HL-60 (cell line): ENCODE data around the gene EIPR1.
A peak's percentile ranks its signal among the peaks of the same experiment; 100 is the strongest.

Source experiments
- DNase-seq, 2 experiments: peaks; one replicate each; pipeline ENCODE4 v3.0.0-alpha.2; 2010 to 2020; ENCODE audit warnings: low read depth in 1 of 2, low spot score in 1 of 2
- H3K27ac ChIP-seq: fragments of 250-450 bp; sonication (Bioruptor Pico); replicated peaks from 2 replicates; pipeline ENCODE4 v1.5.1; 2020; ENCODE audit warnings: mild to moderate bottlenecking, moderate library complexity
- H3K27me3 ChIP-seq: fragments of 250-450 bp; sonication (Bioruptor Pico); 2 replicates; pipeline ENCODE4 v1.5.1; 2021; ENCODE audit warnings: mild to moderate bottlenecking, moderate library complexity; ENCODE audit not compliant: insufficient read depth, poor library complexity, severe bottlenecking
- H3K4me3 ChIP-seq: replicated peaks from 2 replicates; pipeline ENCODE4 v1.5.1; 2011; ENCODE audit warnings: mild to moderate bottlenecking, control low read depth, low read length; ENCODE audit not compliant: insufficient read depth
- GABPA ChIP-seq: IDR thresholded peaks from 2 replicates; pipeline ENCODE4 v1.6.1; 2012; ENCODE audit warnings: low read depth
- POLR2AphosphoS5 ChIP-seq: IDR thresholded peaks from 2 replicates; pipeline ENCODE4 v1.6.1; 2012; ENCODE audit warnings: low read depth
- REST ChIP-seq: IDR thresholded peaks from 2 replicates; pipeline ENCODE4 v1.6.1; 2012; ENCODE audit warnings: low read depth; ENCODE audit not compliant: insufficient replicate concordance
- SPI1 ChIP-seq: IDR thresholded peaks from 2 replicates; pipeline ENCODE4 v1.6.1; 2012; ENCODE audit warnings: low read depth, mild to moderate bottlenecking, borderline replicate concordance
- TF ChIP-seq, protein P1 (sequence below): IDR thresholded peaks from one replicate; pipeline ENCODE4 v1.5.1; 2011; ENCODE audit warnings: low read length, control low read depth, inconsistent platforms; ENCODE audit not compliant: insufficient read depth

The EIPR1 gene

DNA sequence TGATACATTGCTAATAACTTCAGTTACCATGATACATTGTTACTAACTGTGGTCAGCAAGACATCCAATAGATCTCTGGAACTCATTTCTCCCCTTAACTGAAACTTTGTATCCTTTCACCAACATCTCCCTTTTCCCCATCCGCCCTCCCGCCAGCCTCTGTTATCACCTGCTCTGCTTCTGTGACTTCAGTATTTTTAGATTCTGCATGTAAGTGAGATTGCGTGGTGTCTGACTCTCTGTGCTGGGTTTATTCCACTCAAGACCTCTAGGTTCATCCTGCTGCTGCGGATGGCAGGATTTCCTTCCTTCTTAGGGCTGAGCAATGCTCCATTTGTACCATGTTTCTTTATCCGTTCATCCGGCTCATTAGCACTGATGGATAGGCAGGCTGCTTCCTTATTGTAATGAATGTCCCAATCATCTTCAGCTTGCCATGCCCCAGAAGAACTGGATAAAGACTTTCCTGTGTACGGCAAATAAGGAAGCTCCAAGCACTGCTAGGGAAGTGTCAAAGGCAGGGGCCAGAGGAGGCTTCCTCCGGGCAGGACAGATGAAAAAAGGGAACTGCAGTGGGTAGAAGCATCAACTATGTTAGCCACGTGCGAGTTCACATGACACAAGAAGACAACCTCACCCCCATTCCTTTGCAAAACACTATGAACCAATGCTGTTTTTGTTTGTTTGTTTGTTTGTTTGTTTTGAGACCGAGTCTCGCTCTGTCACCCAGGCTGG lies 113.4 kb downstream of the EIPR1 start:
- DNase-seq = peak; percentile 38 to 87
- TF ChIP-seq, protein P1, sequence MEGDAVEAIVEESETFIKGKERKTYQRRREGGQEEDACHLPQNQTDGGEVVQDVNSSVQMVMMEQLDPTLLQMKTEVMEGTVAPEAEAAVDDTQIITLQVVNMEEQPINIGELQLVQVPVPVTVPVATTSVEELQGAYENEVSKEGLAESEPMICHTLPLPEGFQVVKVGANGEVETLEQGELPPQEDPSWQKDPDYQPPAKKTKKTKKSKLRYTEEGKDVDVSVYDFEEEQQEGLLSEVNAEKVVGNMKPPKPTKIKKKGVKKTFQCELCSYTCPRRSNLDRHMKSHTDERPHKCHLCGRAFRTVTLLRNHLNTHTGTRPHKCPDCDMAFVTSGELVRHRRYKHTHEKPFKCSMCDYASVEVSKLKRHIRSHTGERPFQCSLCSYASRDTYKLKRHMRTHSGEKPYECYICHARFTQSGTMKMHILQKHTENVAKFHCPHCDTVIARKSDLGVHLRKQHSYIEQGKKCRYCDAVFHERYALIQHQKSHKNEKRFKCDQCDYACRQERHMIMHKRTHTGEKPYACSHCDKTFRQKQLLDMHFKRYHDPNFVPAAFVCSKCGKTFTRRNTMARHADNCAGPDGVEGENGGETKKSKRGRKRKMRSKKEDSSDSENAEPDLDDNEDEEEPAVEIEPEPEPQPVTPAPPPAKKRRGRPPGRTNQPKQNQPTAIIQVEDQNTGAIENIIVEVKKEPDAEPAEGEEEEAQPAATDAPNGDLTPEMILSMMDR = no peak
- peak; percentile 100 for TF ChIP-seq SPI1
- no peak overlapping the region for H3K27ac ChIP-seq
- H3K27me3 ChIP-seq = no peaks in the 10 kb centered on the region
- no peak overlapping the region for H3K4me3 ChIP-seq

DNA sequence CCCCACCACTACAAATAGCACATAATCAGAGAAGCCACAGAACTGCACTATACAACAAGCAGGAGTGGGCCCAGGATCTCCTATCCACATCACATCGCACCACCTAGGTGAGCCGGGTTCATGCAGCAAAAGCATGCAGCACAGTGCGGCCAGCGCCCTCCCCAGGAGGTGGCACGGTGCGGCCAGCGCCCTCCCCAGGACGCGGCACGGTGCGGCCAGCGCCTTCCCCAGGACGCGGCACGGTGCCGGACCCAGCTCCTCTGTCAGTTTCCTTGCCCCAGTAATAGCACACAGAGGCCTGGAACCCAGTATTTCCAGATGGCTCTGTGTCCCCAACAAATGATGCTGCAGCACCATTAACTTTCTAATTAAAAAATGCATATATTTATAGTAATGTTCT lies 114.1 kb downstream of the EIPR1 start:
- Histone ChIP-seq H3K27me3 (no peaks in the 10 kb centered on the region), H3K4me3 (no peak overlapping the region), H3K27ac (no peak overlapping the region)
- no peak for DNase-seq
- TF ChIP-seq, protein P1 = no peak
- no peak for TF ChIP-seq GABPA
- no peak for TF ChIP-seq POLR2AphosphoS5
- TF ChIP-seq SPI1 = no peak
- TF ChIP-seq REST = no peak

GRCh38 chr2:3262437-3263388 lies 114.9 kb downstream of the EIPR1 start:
- no peak for TF ChIP-seq SPI1
- TF ChIP-seq REST = no peak
- TF ChIP-seq, protein P1 = no peak
- no peak for TF ChIP-seq GABPA
- no peak for TF ChIP-seq POLR2AphosphoS5
- Histone ChIP-seq H3K27ac (no peak overlapping the region), H3K4me3 (no peak overlapping the region), H3K27me3 (no peaks in the 10 kb centered on the region)
- no peak for DNase-seq

DNA sequence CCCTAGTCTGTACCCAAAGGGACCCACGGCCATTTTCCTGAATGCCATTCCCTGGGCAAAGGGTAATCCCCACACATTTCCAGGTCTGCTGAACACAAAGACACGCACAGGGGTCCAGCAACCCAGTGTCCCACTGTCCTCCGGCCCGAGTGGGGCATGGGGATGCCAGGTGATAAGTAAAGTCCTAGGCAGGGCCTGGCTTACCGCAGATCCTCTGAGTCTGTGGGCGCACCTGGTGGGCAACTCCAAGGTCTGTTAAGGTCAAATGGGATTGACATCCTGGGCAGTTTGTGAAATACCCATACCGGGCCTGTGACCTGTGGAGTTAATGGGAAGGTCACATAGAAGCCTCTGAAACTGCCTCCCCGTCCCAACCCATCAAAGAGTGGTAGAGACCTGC lies 116.1 kb downstream of the EIPR1 start:
- DNase-seq = no peak
- TF ChIP-seq GABPA (no peak), REST (no peak), SPI1 (no peak), POLR2AphosphoS5 (no peak)
- TF ChIP-seq, protein P1 = no peak
- H3K27me3 ChIP-seq = no peaks in the 10 kb centered on the region

More for the DNA sequence above, 116.1 kb downstream of the EIPR1 start:
- H3K4me3 ChIP-seq = no peak overlapping the region
- no peak overlapping the region for H3K27ac ChIP-seq
